GM08714 (cell line): ENCODE data around the gene CLIC4.
"Not testable (repeated sequence)": the region's sequence is repeated elsewhere in the genome, so short reads cannot be mapped to it uniquely, and the experiment has no call there.

Source experiments
- H3K4me3 ChIP-seq: fragments of 200-500 bp; sonication (Bioruptor generic); 2 replicates; pipeline ENCODE4 v1.5.1; 2014; ENCODE audit warnings: mild to moderate bottlenecking, low read length, inconsistent platforms
- ZNF274 ChIP-seq: IDR thresholded peaks from 2 replicates; pipeline ENCODE4 v1.6.1; 2012; ENCODE audit warnings: mild to moderate bottlenecking, low read depth, low read length

Gene CLIC4

GRCh38 chr1:24709791-24710441 lies 35.3 kb upstream of the CLIC4 start:
- no peak overlapping the region for H3K4me3 ChIP-seq
- TF ChIP-seq ZNF274, result no peak

- no peak overlapping the region for H3K4me3 ChIP-seq
- no peak for TF ChIP-seq ZNF274
Observed at GRCh38 chr1:24711329-24711728, 33.9 kb upstream of the CLIC4 start.

- no peak overlapping the region for H3K4me3 ChIP-seq
- TF ChIP-seq ZNF274, result no peak
Observed at GRCh38 chr1:24713176-24713575, 32.1 kb upstream of the CLIC4 start.

- TF ChIP-seq ZNF274, result no peak
- no peak overlapping the region for H3K4me3 ChIP-seq
Observed at GRCh38 chr1:24713736-24714135, 31.5 kb upstream of the CLIC4 start.

- H3K4me3 ChIP-seq, result no peak overlapping the region
- TF ChIP-seq ZNF274, result no peak
Observed at GRCh38 chr1:24714859-24715520, 30.3 kb upstream of the CLIC4 start.

GRCh38 chr1:24715658-24716057 lies 29.6 kb upstream of the CLIC4 start:
- TF ChIP-seq ZNF274, result no peak
- H3K4me3 ChIP-seq, result no peak overlapping the region

- H3K4me3 ChIP-seq, result no peak overlapping the region
- TF ChIP-seq ZNF274, result no peak
Observed at GRCh38 chr1:24717887-24718650, 27.2 kb upstream of the CLIC4 start.

GRCh38 chr1:24720152-24720551 lies 25.1 kb upstream of the CLIC4 start:
- no peak for TF ChIP-seq ZNF274
- H3K4me3 ChIP-seq, result no peak overlapping the region

GRCh38 chr1:24721533-24721932 lies 23.7 kb upstream of the CLIC4 start:
- no peak for TF ChIP-seq ZNF274

GRCh38 chr1:24722073-24723035 lies 22.9 kb upstream of the CLIC4 start:
- not testable (repeated sequence) for H3K4me3 ChIP-seq

More at GRCh38 chr1:24721533-24721932, 23.7 kb upstream of the CLIC4 start:
- no peak overlapping the region for H3K4me3 ChIP-seq

- no peak for TF ChIP-seq ZNF274
- no peak overlapping the region for H3K4me3 ChIP-seq
Observed at GRCh38 chr1:24724345-24725208, 20.7 kb upstream of the CLIC4 start.

GRCh38 chr1:24725209-24725651 lies 20.0 kb upstream of the CLIC4 start:
- TF ChIP-seq ZNF274, result no peak
- H3K4me3 ChIP-seq, result no peak overlapping the region

GRCh38 chr1:24726741-24727140 lies 18.5 kb upstream of the CLIC4 start:
- no peak overlapping the region for H3K4me3 ChIP-seq
- TF ChIP-seq ZNF274, result no peak
